Neural crest cell (in vitro differentiated cells): ENCODE results near the gene PRRC2B. TPM values are rescaled to one million over a fixed set of nuclear protein-coding genes. Genes with fewer than 3 reads are reported as not detected.
A peak's percentile ranks its signal among the peaks of the same experiment; 100 is the strongest.
"Not testable (repeated sequence)": the region's sequence is repeated elsewhere in the genome, so short reads cannot be mapped to it uniquely, and the experiment has no call there.

ENCODE experiments used
- DNase-seq: peaks from one replicate; pipeline ENCODE4 v3.0.0; 2021; ENCODE audit warnings: low read depth, mixed read lengths, low spot score
- H3K27ac Mint-ChIP-seq: one replicate; pipeline ENCODE4 v1.8.0; 2021; ENCODE audit warnings: mild to moderate bottlenecking, mixed read lengths; ENCODE audit not compliant: unreplicated experiment
- H3K27me3 Mint-ChIP-seq: 2 replicates; pipeline ENCODE4 v1.8.0; 2021; ENCODE audit warnings: low read depth, mild to moderate bottlenecking, mixed read lengths
- H3K36me3 Mint-ChIP-seq: 2 replicates; pipeline ENCODE4 v1.8.0; 2021; ENCODE audit warnings: low read depth, mild to moderate bottlenecking, mixed read lengths
- H3K4me1 Mint-ChIP-seq: 2 replicates; pipeline ENCODE4 v1.8.0; 2021; ENCODE audit warnings: mixed read lengths
- H3K4me3 Mint-ChIP-seq: one replicate; pipeline ENCODE4 v1.8.0; 2021; ENCODE audit warnings: mild to moderate bottlenecking, mixed read lengths
- H3K9me3 Mint-ChIP-seq: 2 replicates; pipeline ENCODE4 v1.8.0; 2021; ENCODE audit warnings: mixed read lengths
- CTCF ChIP-seq: fragments of 200-600 bp; sonication (generic); conservative IDR thresholded peaks from 2 replicates; pipeline ENCODE4 v1.5.0; 2021; ENCODE audit warnings: antibody characterized with exemption, mild to moderate bottlenecking
- total RNA-seq: library from RNA; stranded (reverse); gene quantifications from 2 replicates; pipeline ENCODE4 v1.2.1, GENCODE V29; 2021

Gene PRRC2B
- total RNA-seq, 1 donor from 2014 or later, result 349 TPM

GRCh38 chr9:131366761-131367401 is 27.0 kb upstream of the PRRC2B start:
- peak; percentile 52 for TF ChIP-seq CTCF
- no peak overlapping the region for H3K4me3 Mint-ChIP-seq
- H3K27ac Mint-ChIP-seq, result no peak overlapping the region
- H3K27me3 Mint-ChIP-seq, result no peaks in the 10 kb centered on the region
- H3K4me1 Mint-ChIP-seq, result peaks cover 7% of the 10 kb centered on the region
- H3K9me3 Mint-ChIP-seq, result no peaks in the 10 kb centered on the region
- DNase-seq, result no peak
- H3K36me3 Mint-ChIP-seq, result no peaks in the 10 kb centered on the region

GRCh38 chr9:131367450-131367849 is 26.4 kb upstream of the PRRC2B start:
- Mint-ChIP-seq H3K36me3 (no peaks in the 10 kb centered on the region), H3K4me3 (no peak overlapping the region), H3K27ac (no peak overlapping the region), H3K27me3 (no peaks in the 10 kb centered on the region), H3K4me1 (peaks cover 13% of the 10 kb centered on the region), H3K9me3 (no peaks in the 10 kb centered on the region)
- TF ChIP-seq CTCF, result no peak
- no peak for DNase-seq

GRCh38 chr9:131370638-131371037 is 23.2 kb upstream of the PRRC2B start:
- DNase-seq, result no peak
- Mint-ChIP-seq H3K27ac (no peak overlapping the region), H3K36me3 (no peaks in the 10 kb centered on the region), H3K4me3 (no peak overlapping the region), H3K9me3 (no peaks in the 10 kb centered on the region), H3K27me3 (no peaks in the 10 kb centered on the region), H3K4me1 (peaks cover 23% of the 10 kb centered on the region)
- no peak for TF ChIP-seq CTCF

- Mint-ChIP-seq H3K4me1 (peaks cover 16% of the 10 kb centered on the region), H3K27ac (peak overlapping the region; percentile 39)
- not testable (repeated sequence) for H3K36me3 Mint-ChIP-seq
These were observed 21.3 kb upstream of the PRRC2B start for GRCh38 chr9:131372599-131372973.

GRCh38 chr9:131374638-131375037 is 19.2 kb upstream of the PRRC2B start:
- not testable (repeated sequence) for H3K9me3 Mint-ChIP-seq, H3K27ac Mint-ChIP-seq, DNase-seq, H3K36me3 Mint-ChIP-seq, H3K27me3 Mint-ChIP-seq
- H3K4me1 Mint-ChIP-seq, result peaks cover 16% of the 10 kb centered on the region
- H3K4me3 Mint-ChIP-seq, result peak overlapping the region; percentile 97

More at GRCh38 chr9:131372599-131372973, 21.3 kb upstream of the PRRC2B start:
- not testable (repeated sequence) for H3K27me3 Mint-ChIP-seq, H3K9me3 Mint-ChIP-seq, DNase-seq
- H3K4me3 Mint-ChIP-seq, result peak overlapping the region; percentile 97

- Mint-ChIP-seq H3K4me1 (peaks cover 8% of the 10 kb centered on the region), H3K36me3 (no peaks in the 10 kb centered on the region), H3K4me3 (no peak overlapping the region), H3K27ac (no peak overlapping the region), H3K9me3 (no peaks in the 10 kb centered on the region), H3K27me3 (no peaks in the 10 kb centered on the region)
- DNase-seq, result no peak
- TF ChIP-seq CTCF, result no peak
These were observed 14.8 kb upstream of the PRRC2B start for GRCh38 chr9:131379056-131379455.
